GM12864 (cell line): ENCODE measurements around the gene CAMSAP2.

Experiments
- DNase-seq: peaks from one replicate; pipeline ENCODE4 v3.0.0-alpha.2; 2011; ENCODE audit warnings: low read depth
- H3K4me3 ChIP-seq: 2 replicates; pipeline ENCODE4 v1.5.1; 2011; ENCODE audit warnings: mild to moderate bottlenecking, low read depth, low read length, control low read depth
- TF ChIP-seq, protein P1 (sequence below): IDR thresholded peaks from 2 replicates; pipeline ENCODE4 v1.5.1; 2011; ENCODE audit warnings: low read depth, mild to moderate bottlenecking, moderate library complexity, low read length, control low read depth, inconsistent platforms; ENCODE audit errors: missing control alignments

Gene CAMSAP2

DNA sequence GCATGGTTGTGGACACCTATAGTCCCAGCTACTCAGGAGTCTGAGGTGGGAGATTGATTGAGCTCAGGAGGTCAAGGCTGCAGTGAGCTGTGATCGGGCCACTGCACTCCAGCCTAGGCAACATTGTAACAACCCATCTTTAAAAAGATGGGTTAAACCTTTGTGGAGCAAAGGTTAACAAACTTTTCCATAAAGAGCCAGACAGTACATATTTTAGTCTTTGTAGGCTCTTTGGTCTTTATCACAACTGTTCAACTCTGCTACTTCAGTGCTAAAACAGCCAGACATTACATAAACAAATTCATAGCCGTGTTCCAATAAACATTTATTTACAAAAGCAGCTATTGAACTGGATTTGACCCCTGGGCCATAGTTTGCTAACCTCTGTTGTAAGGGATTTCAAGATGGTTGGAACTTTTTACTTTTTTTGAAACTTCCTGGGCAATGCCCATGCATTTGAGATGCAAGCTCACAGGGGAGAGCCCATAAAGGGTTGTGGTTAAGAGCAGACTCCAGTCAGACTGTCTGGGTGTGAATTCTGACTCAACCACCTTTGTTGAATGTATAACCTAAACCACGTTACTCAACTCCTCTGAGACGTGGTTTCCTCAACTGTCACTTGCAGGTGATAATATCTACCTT, 166.8 kb downstream of the CAMSAP2 start:
- no peak overlapping the region for H3K4me3 ChIP-seq
- DNase-seq = peak; percentile 40
- TF ChIP-seq, protein P1, sequence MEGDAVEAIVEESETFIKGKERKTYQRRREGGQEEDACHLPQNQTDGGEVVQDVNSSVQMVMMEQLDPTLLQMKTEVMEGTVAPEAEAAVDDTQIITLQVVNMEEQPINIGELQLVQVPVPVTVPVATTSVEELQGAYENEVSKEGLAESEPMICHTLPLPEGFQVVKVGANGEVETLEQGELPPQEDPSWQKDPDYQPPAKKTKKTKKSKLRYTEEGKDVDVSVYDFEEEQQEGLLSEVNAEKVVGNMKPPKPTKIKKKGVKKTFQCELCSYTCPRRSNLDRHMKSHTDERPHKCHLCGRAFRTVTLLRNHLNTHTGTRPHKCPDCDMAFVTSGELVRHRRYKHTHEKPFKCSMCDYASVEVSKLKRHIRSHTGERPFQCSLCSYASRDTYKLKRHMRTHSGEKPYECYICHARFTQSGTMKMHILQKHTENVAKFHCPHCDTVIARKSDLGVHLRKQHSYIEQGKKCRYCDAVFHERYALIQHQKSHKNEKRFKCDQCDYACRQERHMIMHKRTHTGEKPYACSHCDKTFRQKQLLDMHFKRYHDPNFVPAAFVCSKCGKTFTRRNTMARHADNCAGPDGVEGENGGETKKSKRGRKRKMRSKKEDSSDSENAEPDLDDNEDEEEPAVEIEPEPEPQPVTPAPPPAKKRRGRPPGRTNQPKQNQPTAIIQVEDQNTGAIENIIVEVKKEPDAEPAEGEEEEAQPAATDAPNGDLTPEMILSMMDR = no peak

DNA sequence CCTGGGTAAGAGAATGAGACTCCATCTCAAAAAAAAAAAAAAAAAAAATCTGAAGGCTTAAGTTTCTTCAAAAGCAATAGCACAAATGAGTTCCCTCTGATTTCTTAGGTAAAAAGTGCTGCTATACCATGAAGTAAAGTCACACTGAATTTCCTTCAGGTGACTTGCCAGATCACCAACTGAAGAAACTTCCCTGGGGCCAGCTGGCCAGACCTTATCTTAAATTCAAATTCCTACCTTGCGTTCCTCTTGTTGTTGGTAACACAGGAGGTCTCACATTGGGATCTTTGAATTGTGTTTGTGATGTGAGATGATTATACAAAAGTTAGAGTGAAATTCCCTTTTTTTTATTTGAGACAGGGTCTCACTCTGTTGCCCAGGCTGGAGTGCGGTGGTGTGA, 167.8 kb downstream of the CAMSAP2 start:
- TF ChIP-seq, protein P1 = no peak
- H3K4me3 ChIP-seq = no peak overlapping the region
- no peak for DNase-seq

DNA sequence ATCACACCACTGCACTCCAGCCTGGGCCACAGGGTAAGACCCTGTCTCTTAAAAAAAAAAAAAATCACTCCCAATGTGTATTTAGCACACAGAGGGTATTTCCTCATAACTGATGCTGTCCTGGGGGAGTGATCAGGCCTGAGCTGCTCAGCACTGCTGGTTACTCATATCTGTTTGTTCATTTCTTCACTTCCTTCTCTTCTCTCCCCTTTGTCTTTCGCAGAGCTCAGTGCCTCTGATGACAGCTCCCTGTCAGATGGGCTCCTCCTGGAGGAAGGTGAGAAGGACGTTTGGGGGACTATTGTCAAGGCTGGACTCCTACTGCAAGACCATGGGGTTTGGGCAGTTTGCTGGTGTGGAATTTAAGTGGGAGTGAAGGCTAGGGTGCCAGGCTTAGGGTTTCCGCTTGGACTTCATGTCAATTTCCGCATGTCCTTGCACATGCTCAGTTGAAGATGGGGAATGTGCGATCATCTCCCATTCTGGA, 169.0 kb downstream of the CAMSAP2 start:
- peak; percentile 30 for DNase-seq

DNA sequence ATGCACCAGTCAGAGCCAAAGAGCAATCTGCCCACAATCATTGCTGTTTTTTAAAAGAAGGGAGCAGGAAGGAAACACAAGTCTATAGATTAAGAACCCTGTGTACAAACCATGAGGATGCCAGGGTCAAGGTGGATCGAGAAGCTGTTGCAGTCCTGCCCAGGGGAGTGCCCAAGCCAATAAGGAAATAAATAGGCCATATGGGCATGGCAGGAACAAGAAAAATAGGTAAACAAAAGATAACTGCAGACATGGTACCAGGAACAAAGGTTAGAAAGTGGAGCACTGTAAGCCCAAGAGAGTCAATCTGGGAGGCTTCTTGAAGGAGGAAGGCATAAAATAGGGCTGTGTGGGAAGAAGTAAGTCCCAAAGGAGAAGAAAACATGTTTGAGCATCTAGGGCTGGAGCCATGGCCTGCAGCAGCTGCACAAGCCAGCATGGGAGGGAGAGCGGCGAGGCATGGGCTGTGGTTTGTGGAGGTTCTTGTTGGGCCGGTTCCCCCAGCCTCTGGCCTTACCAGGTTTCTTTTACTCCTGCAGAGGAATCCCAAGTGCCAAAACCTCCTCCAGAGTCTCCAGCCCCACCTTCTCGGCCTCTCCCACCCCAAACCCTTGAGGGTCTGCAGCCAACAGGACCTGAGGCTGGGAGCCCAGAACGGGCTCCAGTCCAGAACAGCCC, 169.6 kb downstream of the CAMSAP2 start:
- DNase-seq = no peak
- TF ChIP-seq, protein P1 = no peak
- H3K4me3 ChIP-seq = no peak overlapping the region

More for the DNA sequence above, 169.0 kb downstream of the CAMSAP2 start:
- no peak overlapping the region for H3K4me3 ChIP-seq
- TF ChIP-seq, protein P1 = no peak

DNA sequence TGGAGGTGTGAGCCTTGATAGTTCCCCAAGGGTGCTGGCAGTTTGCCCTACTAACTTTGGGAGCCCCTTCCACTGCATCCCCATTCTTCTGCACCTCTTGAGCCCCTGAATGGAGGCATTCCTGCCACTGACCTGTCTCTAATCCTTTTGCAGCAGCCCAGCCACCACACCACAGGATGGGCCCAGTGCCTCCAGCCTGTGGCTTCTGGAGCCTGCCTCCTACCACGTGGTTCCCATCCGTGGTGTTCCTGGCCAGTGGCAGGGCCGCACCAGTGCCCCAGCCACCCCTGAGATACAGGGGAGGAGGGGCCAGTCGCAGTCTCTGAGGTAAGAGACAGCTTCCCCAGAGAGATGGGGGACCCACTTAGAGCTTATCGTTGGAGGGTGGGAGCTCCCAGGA, 170.4 kb downstream of the CAMSAP2 start:
- DNase-seq = no peak
- TF ChIP-seq, protein P1 = no peak
- no peak overlapping the region for H3K4me3 ChIP-seq

DNA sequence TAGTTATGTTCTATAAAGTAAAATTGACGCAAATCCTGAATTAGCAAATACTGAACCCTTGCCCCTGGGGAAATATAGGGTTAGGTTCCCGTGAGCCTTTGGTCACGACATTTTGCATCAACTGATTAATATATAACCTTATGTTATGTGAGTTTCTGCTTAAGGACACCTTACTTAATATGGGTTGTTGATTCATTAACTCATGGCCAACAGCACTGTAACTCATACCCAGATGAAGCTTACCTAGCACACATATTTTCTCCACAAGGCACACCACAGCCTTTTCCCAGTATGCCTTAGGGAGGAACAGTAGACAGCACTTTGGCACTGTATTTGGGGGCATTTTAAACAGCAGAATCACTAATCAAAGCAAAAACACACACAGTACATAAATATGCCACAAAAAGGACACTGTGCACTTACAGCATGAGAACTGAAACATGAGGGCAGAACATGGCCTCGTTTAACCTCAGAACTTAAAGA, 171.1 kb downstream of the CAMSAP2 start:
- TF ChIP-seq, protein P1 = no peak
- no peak for DNase-seq
- H3K4me3 ChIP-seq = no peak overlapping the region
